AG04450 (cell line): Measurements from ENCODE around the gene ZNF837. TPM values are rescaled to one million over a fixed set of nuclear protein-coding genes. Genes with fewer than 3 reads are reported as not detected.
"Not testable (repeated sequence)": the region's sequence is repeated elsewhere in the genome, so short reads cannot be mapped to it uniquely, and the experiment has no call there.

Experiments
- CTCF ChIA-PET: fragments of 300-600, 350-600 bp; formaldehyde crosslinking; extraction: SDS; loops from one replicate; lab custom pipeline; 2022; ENCODE audit warnings: antibody characterized with exemption, inconsistent platforms; lab: Charles Lee
- POLR2A ChIA-PET: fragments of 350-600 bp; formaldehyde crosslinking; extraction: SDS; loops from one replicate; lab custom pipeline; 2021; ENCODE audit warnings: antibody characterized with exemption, inconsistent platforms; lab: Yijun Ruan, JAX
- DNase-seq: peaks from one replicate; pipeline ENCODE4 v3.0.0-alpha.2; 2011; ENCODE audit warnings: low read depth, low spot score
- H3K27ac ChIP-seq: one replicate; pipeline ENCODE4 v1.5.1; 2012; ENCODE audit warnings: low read depth, low read length, control low read depth
- H3K27me3 ChIP-seq: one replicate; pipeline ENCODE4 v1.6.0; 2012; ENCODE audit warnings: low read length; ENCODE audit not compliant: control insufficient read depth, insufficient read depth
- H3K4me3 ChIP-seq: 2 replicates; pipeline ENCODE4 v1.5.1; 2011; ENCODE audit warnings: mild to moderate bottlenecking, low read depth, low read length, control low read depth
- H3K9me3 ChIP-seq: 2 replicates; pipeline ENCODE4 v1.5.1; 2012; ENCODE audit warnings: low read length; ENCODE audit not compliant: control insufficient read depth, insufficient read depth
- CTCF ChIP-seq: IDR thresholded peaks from 2 replicates; pipeline ENCODE4 v1.5.1; 2011; ENCODE audit warnings: low read depth, low read length, control low read depth, inconsistent platforms
- polyA plus RNA-seq: library from polyadenylated mRNA; depleted of rRNA; stranded (reverse); fragments of >200 nt; gene quantifications from 2 replicates; pipeline ENCODE4 v1.2.3, GENCODE V29; 2011

The ZNF837 gene
- polyA plus RNA-seq, 1 experiment, result 0.33 TPM

DNA sequence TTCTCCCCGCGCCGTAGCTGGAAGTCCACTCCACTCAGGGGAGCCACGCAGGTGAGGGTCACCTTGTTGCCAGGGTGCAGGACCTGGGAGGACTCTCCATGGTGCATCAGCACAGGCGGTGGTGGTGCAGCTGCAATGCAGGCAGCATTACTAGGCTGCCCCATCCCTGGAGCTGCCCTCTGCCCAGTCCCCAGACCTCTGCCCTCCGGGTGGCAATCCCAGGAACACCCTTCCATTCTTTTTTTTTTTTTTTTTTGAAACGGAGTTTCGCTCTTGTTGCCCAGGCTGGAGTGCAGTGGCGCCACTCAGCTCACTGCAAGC lies 29.3 kb downstream of the ZNF837 start:
- peaks cover 31% of the 10 kb centered on the region; the same call in 1 of the 2 replicates for H3K9me3 ChIP-seq
- ChIA-PET POLR2A (no interaction called here), CTCF (no interaction called here)
- peaks cover 12% of the 10 kb centered on the region for H3K27me3 ChIP-seq
- H3K27ac ChIP-seq, result no peak overlapping the region
- no peak for TF ChIP-seq CTCF
- H3K4me3 ChIP-seq, result no peak overlapping the region
- DNase-seq, result no peak

GRCh38 chr19:58350871-58351557 lies 29.8 kb downstream of the ZNF837 start:
- Histone ChIP-seq H3K9me3 (peaks cover 26% of the 10 kb centered on the region; the same call in 1 of the 2 replicates), H3K27me3 (peaks cover 8% of the 10 kb centered on the region), H3K27ac (no peak overlapping the region), H3K4me3 (no peak overlapping the region)
- CTCF ChIA-PET, result no interaction called here
- DNase-seq, result no peak
- no peak for TF ChIP-seq CTCF
- POLR2A ChIA-PET, result no interaction called here

DNA sequence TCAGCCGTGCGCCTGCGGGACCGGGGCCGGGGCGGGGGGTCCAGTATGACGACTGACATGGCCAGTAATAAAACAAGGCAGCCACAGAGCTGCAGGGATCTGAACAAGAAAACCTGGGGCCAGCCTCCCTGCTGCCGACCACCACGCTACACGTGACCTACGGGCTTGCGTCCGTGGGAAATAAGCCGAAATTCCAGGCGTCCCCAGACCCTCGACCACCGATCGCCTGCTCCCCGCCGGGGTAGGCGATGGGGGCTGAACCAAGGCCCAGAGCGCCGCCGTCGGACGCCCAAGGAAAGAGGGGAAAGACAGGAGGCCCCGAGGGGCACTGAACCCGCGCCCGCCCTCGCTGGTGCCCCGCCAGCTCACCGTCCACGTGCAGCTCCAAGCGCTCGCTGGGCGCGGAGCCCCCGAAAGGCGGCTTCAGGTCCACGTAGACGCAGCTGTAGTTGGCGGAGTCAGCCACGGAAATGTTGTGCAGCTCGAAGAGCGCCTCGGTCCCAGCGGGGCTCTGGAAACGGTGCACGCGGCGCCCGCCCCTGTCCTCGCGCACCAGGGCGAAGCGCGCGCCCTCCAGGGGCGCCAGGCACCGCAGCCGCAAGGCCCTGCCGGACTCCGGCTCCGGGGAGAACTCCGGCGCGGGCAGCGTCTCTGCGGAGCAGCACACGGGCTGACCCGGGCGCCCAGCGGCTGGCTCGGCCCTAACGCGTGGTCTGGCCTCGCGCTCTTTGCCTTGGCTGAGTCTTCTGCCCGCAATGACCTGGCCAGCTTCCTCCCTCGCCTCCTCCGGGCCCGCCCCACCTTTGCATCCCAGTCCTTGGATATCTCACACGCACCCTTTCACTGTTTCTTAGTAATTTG lies 30.6 kb downstream of the ZNF837 start:
- ChIA-PET CTCF (no interaction called here), POLR2A (no interaction called here)
- Histone ChIP-seq H3K9me3 (peaks cover 22% of the 10 kb centered on the region; the same call in 1 of the 2 replicates), H3K27me3 (peaks cover 2% of the 10 kb centered on the region), H3K4me3 (no peak overlapping the region), H3K27ac (no peak overlapping the region)
- TF ChIP-seq CTCF, result no peak
- DNase-seq, result no peak

DNA sequence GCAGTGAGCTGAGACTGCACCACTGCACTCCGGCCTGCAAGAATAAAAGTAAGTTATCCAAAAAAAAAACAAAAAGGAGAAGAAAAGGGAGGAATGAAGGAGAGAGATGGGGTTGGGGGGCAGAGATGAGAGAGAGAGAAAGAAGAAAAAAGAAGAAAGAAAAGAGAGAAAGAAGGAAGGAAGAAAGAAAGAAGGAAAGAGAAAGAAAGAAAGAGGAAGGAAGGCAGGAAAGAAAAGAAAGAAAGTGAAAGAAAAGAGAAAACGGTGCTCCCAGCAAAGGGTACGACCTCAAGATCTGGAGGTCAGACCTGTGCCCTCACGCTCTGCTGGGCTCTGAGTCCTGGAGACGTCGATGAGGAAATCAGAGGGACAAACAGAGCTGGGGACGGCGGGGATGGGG lies 31.2 kb downstream of the ZNF837 start:
- ChIA-PET POLR2A (no interaction called here), CTCF (no interaction called here)
- H3K4me3 ChIP-seq, result no peak overlapping the region
- TF ChIP-seq CTCF, result no peak
- DNase-seq, result no peak
- H3K27ac ChIP-seq, result no peak overlapping the region
- H3K27me3 ChIP-seq, result peaks cover 2% of the 10 kb centered on the region
- H3K9me3 ChIP-seq, result peaks cover 22% of the 10 kb centered on the region; the same call in 1 of the 2 replicates

GRCh38 chr19:58348080-58348479 lies 32.8 kb downstream of the ZNF837 start:
- CTCF ChIA-PET, result interaction anchor here (1.0 kb wide), 2 partner anchors 9 to 115 kb away, joined by 3 to 4 read pairs; no protein-coding TSS in a partner anchor
- POLR2A ChIA-PET, result interaction anchor here (0.6 to 2.9 kb wide), 7 partner anchors 8 to 43 kb away, joined by 3 to 17 read pairs (median 5); partner anchors contain the start of genes ERVK3-1, ZNF497, ZNF837 and ZSCAN22
- DNase-seq, H3K27ac ChIP-seq, H3K27me3 ChIP-seq: not testable (repeated sequence)
- Histone ChIP-seq H3K4me3 (peak overlapping the region; percentile 83), H3K9me3 (peaks cover 22% of the 10 kb centered on the region; the same call in 1 of the 2 replicates)
